Muscle layer of duodenum (tissue), 2 donors: ENCODE data around the gene TRMT112.

Experiments used
- H3K27ac ChIP-seq: one replicate; pipeline ENCODE4 v1.7.0; 2013; ENCODE audit warnings: mild to moderate bottlenecking, low read length
- H3K27me3 ChIP-seq: one replicate; pipeline ENCODE4 v1.7.0; 2013; ENCODE audit warnings: low read depth, mild to moderate bottlenecking, control low read depth, low read length
- H3K36me3 ChIP-seq, 2 donors: one replicate each; pipeline ENCODE4 v1.7.0; 2013; ENCODE audit warnings: low read length in 2 of 2, control low read depth in 1 of 2, mild to moderate bottlenecking in 1 of 2; ENCODE audit not compliant: insufficient read depth in 2 of 2, control insufficient read depth in 1 of 2
- H3K4me1 ChIP-seq, 2 donors: one replicate each; pipeline ENCODE4 v1.7.0; 2013; ENCODE audit warnings: low read length in 2 of 2, mild to moderate bottlenecking in 2 of 2, control low read depth in 1 of 2, moderate library complexity in 1 of 2; ENCODE audit not compliant: insufficient read depth in 2 of 2, control insufficient read depth in 1 of 2
- H3K4me3 ChIP-seq, 2 donors: one replicate each; pipeline ENCODE4 v1.7.0; 2013; ENCODE audit warnings: low read length in 2 of 2, low read depth in 1 of 2, mild to moderate bottlenecking in 1 of 2
- H3K9me3 ChIP-seq, 2 donors: one replicate each; pipeline ENCODE4 v1.7.0; 2013; ENCODE audit warnings: low read length in 2 of 2, control low read depth in 1 of 2, mild to moderate bottlenecking in 1 of 2; ENCODE audit not compliant: control insufficient read depth in 1 of 2
- donor health status: healthy.

The TRMT112 gene

GRCh38 chr11:64357904-64358535, 40.7 kb upstream of the TRMT112 start:
- Histone ChIP-seq H3K36me3 (peaks cover 10 to 16% of the 10 kb centered on the region in 2 donors), H3K4me3 (peak overlapping the region; percentile 70 to 94), H3K27ac (no peak overlapping the region), H3K27me3 (no peaks in the 10 kb centered on the region), H3K9me3 (no peaks in the 10 kb centered on the region), H3K4me1 (peaks cover 7 to 41% of the 10 kb centered on the region in 2 donors)

- peaks cover 7 to 15% of the 10 kb centered on the region in 2 donors for H3K36me3 ChIP-seq
- no peak overlapping the region for H3K27ac ChIP-seq
- H3K4me3 ChIP-seq: no peak overlapping the region
- H3K9me3 ChIP-seq: no peaks in the 10 kb centered on the region
- H3K4me1 ChIP-seq: peaks cover 7 to 41% of the 10 kb centered on the region in 2 donors
- H3K27me3 ChIP-seq: no peaks in the 10 kb centered on the region
Observed at GRCh38 chr11:64357446-64357845, 40.1 kb upstream of the TRMT112 start.

GRCh38 chr11:64356498-64357411, 39.4 kb upstream of the TRMT112 start:
- H3K4me1 ChIP-seq: peaks cover 7 to 41% of the 10 kb centered on the region in 2 donors
- H3K9me3 ChIP-seq: no peaks in the 10 kb centered on the region
- H3K36me3 ChIP-seq: peaks cover under 1 to 8% of the 10 kb centered on the region in 2 donors
- H3K27me3 ChIP-seq: no peaks in the 10 kb centered on the region
- H3K4me3 ChIP-seq: no peak overlapping the region
- H3K27ac ChIP-seq: no peak overlapping the region

GRCh38 chr11:64355078-64355940, 38.0 kb upstream of the TRMT112 start:
- Histone ChIP-seq H3K4me1 (peaks cover 7 to 36% of the 10 kb centered on the region in 2 donors), H3K36me3 (no peaks in the 10 kb centered on the region), H3K27ac (peak overlapping the region; percentile 27), H3K9me3 (no peaks in the 10 kb centered on the region), H3K4me3 (peak overlapping the region; percentile 33 to 34), H3K27me3 (no peaks in the 10 kb centered on the region)

- no peak overlapping the region for H3K4me3 ChIP-seq
- H3K36me3 ChIP-seq: no peaks in the 10 kb centered on the region
- H3K27me3 ChIP-seq: no peaks in the 10 kb centered on the region
- H3K27ac ChIP-seq: no peak overlapping the region
- peaks cover 4 to 26% of the 10 kb centered on the region in 2 donors for H3K4me1 ChIP-seq
- H3K9me3 ChIP-seq: no peaks in the 10 kb centered on the region
Observed at GRCh38 chr11:64353715-64354506, 36.6 kb upstream of the TRMT112 start.

- Histone ChIP-seq H3K4me1 (peaks cover 1 to 18% of the 10 kb centered on the region in 2 donors), H3K36me3 (no peaks in the 10 kb centered on the region), H3K27me3 (no peaks in the 10 kb centered on the region), H3K9me3 (no peaks in the 10 kb centered on the region), H3K27ac (no peak overlapping the region), H3K4me3 (no peak overlapping the region)
Observed at GRCh38 chr11:64352995-64353714, 35.8 kb upstream of the TRMT112 start.

GRCh38 chr11:64352099-64352994, 35.0 kb upstream of the TRMT112 start:
- Histone ChIP-seq H3K4me1 (peaks cover 0 to 12% of the 10 kb centered on the region in 2 donors), H3K4me3 (no peak overlapping the region), H3K9me3 (no peaks in the 10 kb centered on the region), H3K27me3 (no peaks in the 10 kb centered on the region), H3K27ac (no peak overlapping the region), H3K36me3 (no peaks in the 10 kb centered on the region)

- no peak overlapping the region for H3K4me3 ChIP-seq
- no peaks in the 10 kb centered on the region for H3K36me3 ChIP-seq
- no peaks in the 10 kb centered on the region for H3K9me3 ChIP-seq
- no peak overlapping the region for H3K27ac ChIP-seq
- H3K4me1 ChIP-seq: peaks cover 0 to 12% of the 10 kb centered on the region in 2 donors
- H3K27me3 ChIP-seq: no peaks in the 10 kb centered on the region
Observed at GRCh38 chr11:64351136-64351631, 33.8 kb upstream of the TRMT112 start.

- H3K9me3 ChIP-seq: no peaks in the 10 kb centered on the region
- H3K4me1 ChIP-seq: no peaks in the 10 kb centered on the region
- no peak overlapping the region for H3K27ac ChIP-seq
- no peak overlapping the region for H3K4me3 ChIP-seq
- H3K27me3 ChIP-seq: no peaks in the 10 kb centered on the region
- no peaks in the 10 kb centered on the region for H3K36me3 ChIP-seq
Observed at GRCh38 chr11:64349404-64349803, 32.0 kb upstream of the TRMT112 start.
